HG02870 (cell line): Measurements from ENCODE around the gene LPP.
A peak's percentile ranks its signal among the peaks of the same experiment; 100 is the strongest.

Experiments
- ATAC-seq: cut with Tn5 transposase; IDR thresholded peaks from one replicate; pipeline ENCODE4 v1.9.1; 2021; ENCODE audit warnings: mild to moderate bottlenecking, moderate library complexity; ENCODE audit not compliant: unreplicated experiment

Gene LPP

GRCh38 chr3:188391592-188391991 lies 237.6 kb downstream of the LPP start:
- ATAC-seq = no peak

GRCh38 chr3:188392076-188392475 lies 238.1 kb downstream of the LPP start:
- no peak for ATAC-seq

- ATAC-seq = no peak
Observed at GRCh38 chr3:188394623-188395022, 240.7 kb downstream of the LPP start.

GRCh38 chr3:188396251-188396650 lies 242.3 kb downstream of the LPP start:
- no peak for ATAC-seq

- ATAC-seq = no peak
Observed at GRCh38 chr3:188396900-188397299, 242.9 kb downstream of the LPP start.

- no peak for ATAC-seq
Observed at GRCh38 chr3:188397766-188398705, 244.1 kb downstream of the LPP start.

- peak; percentile 96 for ATAC-seq
Observed at GRCh38 chr3:188400494-188401243, 246.7 kb downstream of the LPP start.

GRCh38 chr3:188401244-188401993 lies 247.5 kb downstream of the LPP start:
- ATAC-seq = no peak

- no peak for ATAC-seq
Observed at GRCh38 chr3:188402229-188402628, 248.3 kb downstream of the LPP start.

GRCh38 chr3:188403404-188403803 lies 249.4 kb downstream of the LPP start:
- no peak for ATAC-seq

- ATAC-seq = no peak
Observed at GRCh38 chr3:188404124-188404523, 250.2 kb downstream of the LPP start.

- no peak for ATAC-seq
Observed at GRCh38 chr3:188404701-188405100, 250.7 kb downstream of the LPP start.

GRCh38 chr3:188407158-188407880 lies 253.4 kb downstream of the LPP start:
- no peak for ATAC-seq

GRCh38 chr3:188408831-188409230 lies 254.9 kb downstream of the LPP start:
- no peak for ATAC-seq

- ATAC-seq = no peak
Observed at GRCh38 chr3:188411750-188412149, 257.8 kb downstream of the LPP start.

- ATAC-seq = no peak
Observed at GRCh38 chr3:188415196-188415595, 261.2 kb downstream of the LPP start.

- no peak for ATAC-seq
Observed at GRCh38 chr3:188416041-188416440, 262.1 kb downstream of the LPP start.

- peak; percentile 35 for ATAC-seq
Observed at GRCh38 chr3:188417271-188417696, 263.3 kb downstream of the LPP start.

GRCh38 chr3:188417766-188418165 lies 263.8 kb downstream of the LPP start:
- no peak for ATAC-seq

- peak; percentile 12 for ATAC-seq
Observed at GRCh38 chr3:188421151-188421821, 267.3 kb downstream of the LPP start.
